ENCODE measurements around the gene SENP7.

DNA sequence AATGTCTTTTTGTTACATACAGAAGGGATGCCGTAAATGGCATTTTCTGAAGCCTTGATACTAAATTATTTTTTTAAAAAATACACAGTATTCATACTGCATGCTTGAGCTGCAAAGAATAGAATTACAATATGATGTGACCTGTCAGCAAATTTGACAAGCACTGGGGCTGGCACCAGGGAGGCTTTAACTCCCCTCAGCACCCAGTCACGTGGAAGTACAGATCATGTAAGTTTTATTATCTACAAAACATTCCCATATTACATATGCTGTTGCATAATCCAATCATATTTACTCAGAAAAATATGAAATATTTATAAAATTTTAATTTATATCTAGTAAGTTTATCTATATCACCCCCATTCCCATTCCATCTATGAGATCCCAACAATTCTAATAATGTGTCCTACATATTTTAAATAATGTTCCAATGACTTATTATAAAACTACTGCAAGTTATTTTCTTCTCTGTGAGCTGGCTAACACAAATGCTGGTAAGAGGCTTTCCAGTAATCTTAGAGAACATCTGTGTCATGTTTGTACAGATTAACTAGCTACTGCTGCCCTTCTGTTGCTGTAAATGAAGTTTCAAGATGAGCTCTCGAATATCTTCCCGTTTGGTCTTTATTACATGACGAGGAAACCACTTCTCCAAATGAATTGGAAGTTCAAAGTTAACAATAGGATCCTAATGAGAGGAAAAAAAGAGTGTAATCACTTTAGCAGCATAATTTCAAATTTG, 187.4 kb downstream of the SENP7 start:
- TF ChIP-seq POLR2A (IDR thresholded peaks at IDR 0.05; ENCODE audit: low read length): no peak
- TF ChIP-seq GATA1 (IDR thresholded peaks at IDR 0.05; ENCODE audit: low read depth, low read length): no peak
